Activated naive CD4-positive, alpha-beta T cell treated with Interleukin-2 at 50 U/mL for 16 hours (primary cell): ENCODE data around the gene VSIG10L2.
"Not testable (repeated sequence)": the region's sequence is repeated elsewhere in the genome, so short reads cannot be mapped to it uniquely, and the experiment has no call there.

Source experiments
- DNase-seq: peaks from one replicate; pipeline ENCODE4 v3.0.0-alpha.2; 2020

Gene VSIG10L2

DNA sequence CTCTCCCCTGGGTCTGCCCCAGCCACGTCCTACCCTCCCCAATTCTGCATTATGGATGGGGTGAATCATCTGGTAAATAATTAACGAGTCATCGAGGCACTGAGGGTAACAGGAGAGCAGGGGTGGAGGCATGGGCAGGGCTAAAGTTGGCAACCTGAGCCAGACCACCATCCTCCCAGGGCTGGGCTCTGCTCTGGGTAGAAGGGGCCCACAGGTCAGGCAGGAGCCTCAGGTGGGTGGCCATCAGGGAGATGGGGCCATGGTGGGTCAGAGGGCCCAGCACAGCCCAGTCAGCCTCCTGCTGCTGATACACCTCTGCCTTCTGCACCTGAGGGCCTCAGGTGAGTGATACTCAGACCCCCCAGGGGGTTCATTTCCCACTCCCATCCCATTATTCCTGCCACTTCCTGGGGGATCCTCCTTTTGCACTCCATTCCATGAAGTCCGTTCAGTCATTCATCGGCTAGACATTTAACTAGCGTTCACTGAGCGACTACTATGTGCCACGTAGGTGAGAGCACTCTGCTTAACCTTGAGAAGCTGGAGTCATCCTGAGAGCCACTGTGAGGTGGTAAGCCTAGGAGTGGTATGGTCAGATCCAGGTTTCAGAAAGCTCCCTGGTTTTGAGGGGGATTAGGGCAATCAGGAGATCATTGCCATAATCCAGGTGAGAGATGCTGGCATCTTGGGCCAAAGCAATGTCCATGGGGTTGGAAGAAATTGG, at the start of gene VSIG10L2:
Gene VSIG10L2, plus strand, starts transcription at position 248 of the 724 bp plus-strand sequence. Its CDS starts 12 bp downstream, at position 260.
- DNase-seq = no peak

DNA sequence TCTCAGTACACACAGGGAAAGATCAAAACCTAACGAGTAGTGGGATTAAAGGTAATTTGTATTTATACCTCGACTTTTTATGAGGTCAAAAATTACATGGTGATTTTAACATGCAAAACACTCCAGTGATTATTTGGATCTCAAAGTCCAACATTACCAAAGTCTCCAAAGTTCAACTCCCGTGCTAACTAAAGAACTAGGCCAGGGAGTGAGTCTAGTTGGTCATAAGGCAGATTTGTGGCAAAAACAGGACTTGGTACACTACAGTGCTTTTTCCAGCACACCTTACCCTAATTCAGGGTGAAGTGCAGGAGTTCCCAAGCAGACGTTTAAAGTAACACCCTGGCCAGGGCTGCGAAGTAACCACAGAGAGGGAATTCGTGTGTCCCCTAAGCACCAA, 44.0 kb upstream of the VSIG10L2 start:
- DNase-seq = no peak

DNA sequence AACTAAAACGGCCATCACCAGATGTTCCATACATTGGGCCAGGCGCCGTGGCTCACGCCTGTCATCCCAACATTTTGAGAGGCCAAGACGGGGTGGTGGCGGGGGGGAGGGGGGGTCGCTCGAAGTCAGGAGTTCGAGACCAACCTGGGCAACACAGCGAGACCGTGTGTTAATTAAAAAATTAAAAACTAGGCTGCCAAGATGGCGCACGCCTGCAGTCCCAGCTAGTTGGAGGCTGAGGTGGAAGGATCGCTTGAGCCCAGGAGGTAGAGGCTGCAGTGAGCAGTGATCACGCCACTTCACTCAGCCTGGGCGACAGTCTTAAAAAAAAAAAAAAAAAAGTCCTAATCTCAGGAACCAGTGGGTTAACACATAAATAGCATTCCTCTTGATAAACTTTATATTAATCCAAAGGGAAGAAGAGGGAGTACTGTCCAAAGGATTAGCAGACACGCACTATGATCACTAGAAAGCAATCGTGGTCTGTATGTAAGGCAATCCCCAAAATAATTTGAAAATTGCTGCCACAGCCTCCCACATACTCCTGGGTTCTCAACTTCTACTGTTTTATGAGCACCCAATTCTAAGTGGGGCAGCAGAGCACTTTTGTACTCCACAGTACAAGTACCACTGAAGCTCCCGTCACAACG, 43.4 kb upstream of the VSIG10L2 start:
- DNase-seq = no peak

DNA sequence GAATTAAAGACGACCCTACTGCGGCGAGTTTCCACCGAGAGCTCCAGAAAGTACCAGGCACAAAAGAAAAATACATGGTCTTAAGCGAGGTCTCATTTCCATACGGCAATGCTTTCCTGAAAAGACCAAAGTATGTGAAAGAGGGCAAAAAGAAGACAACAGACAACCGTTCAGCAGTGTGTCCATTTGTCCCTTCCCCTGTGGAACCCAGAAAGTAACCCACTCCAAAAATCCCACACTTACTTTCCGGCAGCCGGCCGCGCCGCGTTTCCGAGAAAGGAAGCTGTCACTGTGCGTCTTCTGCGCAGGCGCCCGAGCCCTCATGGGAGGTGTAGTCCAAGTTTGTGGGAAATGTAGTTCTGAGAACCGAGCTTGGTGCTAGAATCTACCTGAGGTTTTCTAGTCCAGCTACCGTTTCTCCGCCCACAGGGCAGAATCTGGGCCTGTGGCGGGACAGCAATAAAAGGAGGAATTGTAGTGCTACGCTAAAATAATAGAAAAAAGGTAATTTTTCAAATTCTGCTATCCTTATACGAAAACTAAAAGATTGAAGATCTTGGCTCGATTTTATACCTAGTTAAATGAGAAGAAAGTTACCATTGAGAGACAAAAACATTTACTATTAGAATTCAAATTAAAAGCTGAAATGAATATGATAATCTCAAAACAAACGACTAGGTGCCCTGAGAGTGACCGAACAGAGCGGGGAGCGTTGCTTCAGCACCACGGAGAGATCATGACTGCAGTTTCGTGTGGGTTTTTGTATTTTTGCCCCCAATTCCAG, 42.7 kb upstream of the VSIG10L2 start, which contains the start of gene PUS3:
Gene PUS3, minus strand, starts transcription at position 280 of the 784 bp plus-strand sequence. CDS start 6,922 bp downstream, outside the sequence.
- peak; percentile 91 for DNase-seq

GRCh38 chr11:125903711-125904659, 41.9 kb upstream of the VSIG10L2 start, which contains the start of gene DDX25:
Gene DDX25 (plus strand): TSS chr11:125904508. CDS start chr11:125904518, 10 bp downstream.
- DNase-seq = no peak

GRCh38 chr11:125904678-125905077, 41.2 kb upstream of the VSIG10L2 start:
- DNase-seq = no peak

GRCh38 chr11:125910226-125910849, 35.5 kb upstream of the VSIG10L2 start:
- DNase-seq = no peak

- not testable (repeated sequence) for DNase-seq
These were observed 31.2 kb upstream of the VSIG10L2 start for GRCh38 chr11:125914601-125915000.

DNA sequence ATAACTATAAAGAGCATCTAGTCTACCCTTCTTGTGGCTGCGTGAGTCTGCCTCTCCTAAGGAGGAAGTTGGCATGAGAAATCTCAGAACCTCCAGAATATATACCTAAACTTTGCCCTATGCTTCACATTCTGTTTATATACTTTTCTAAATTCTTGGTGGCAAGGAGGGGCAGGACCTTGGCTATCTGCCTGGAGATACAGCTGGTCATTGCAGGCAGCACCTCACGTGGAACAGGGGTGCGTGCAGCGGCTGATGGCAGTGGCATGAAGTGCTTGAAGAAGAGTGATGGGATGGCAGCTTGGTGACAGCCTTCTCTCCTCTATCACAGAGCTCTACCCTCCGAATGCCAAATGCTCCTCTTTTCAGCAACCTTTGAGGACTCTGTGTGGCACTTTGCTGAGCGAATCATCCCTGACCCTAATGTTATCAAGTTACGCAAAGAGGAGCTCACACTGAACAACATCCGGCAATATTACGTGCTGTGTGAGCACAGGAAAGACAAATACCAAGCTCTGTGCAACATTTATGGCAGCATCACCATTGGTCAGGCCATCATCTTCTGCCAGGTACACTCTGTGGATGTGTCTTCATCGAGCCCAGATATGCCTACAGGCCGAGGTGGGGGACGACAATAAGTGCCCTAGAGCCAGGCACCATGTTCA, 29.0 kb upstream of the VSIG10L2 start:
- no peak for DNase-seq

DNA sequence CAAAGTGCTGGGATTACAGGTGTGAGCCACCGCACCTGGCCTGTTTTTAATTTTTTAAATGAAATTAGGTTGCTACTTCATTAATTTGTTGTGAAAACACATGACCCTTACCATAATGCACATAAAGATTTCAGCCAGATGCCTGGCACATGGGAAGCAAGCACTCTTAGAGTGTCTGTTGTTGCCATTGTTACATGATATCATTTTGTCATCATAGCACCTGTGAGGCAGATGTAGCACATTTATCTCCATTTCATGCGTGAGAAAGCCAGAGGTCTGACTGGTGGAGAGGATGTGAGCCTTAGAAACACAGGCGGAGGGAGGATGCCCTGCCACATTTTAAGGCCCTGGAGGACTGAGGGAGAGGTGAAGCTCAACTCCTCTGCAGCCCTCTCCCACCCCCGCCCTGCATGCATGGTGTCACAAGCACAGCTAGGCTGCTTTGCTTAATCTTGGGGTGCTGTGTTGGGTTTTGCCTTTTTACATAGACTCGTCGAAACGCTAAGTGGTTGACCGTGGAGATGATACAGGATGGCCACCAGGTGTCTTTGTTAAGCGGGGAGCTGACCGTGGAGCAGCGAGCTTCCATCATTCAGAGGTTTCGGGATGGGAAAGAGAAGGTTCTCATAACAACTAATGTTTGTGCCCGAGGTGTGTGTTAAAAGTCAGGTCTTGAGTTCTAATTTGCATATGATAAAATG, 27.6 kb upstream of the VSIG10L2 start:
- DNase-seq = no peak

- DNase-seq = no peak
These were observed 24.8 kb upstream of the VSIG10L2 start for GRCh38 chr11:125921042-125921441.

DNA sequence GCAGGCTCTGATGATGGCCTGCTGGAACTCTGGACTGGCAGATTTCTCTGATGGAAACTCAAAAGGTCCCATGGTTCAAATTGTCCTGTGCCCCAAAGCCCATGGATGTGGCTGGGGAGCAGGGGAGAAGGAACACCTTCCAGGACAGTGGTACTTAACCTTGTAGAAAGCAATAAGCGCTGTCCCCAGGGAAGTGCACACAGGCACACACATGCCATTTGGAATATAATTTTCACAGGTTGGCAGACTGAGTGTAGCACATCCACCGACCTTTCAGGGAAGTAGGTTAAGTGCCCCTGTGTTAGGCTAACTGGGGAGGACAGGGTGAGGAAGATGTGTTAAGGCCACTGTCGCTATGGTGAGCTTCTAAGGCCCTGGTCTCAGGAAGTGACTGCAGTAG, 23.7 kb upstream of the VSIG10L2 start:
- no peak for DNase-seq

- DNase-seq = peak; percentile 47
These were observed 22.7 kb upstream of the VSIG10L2 start for GRCh38 chr11:125923012-125923579.

- no peak for DNase-seq
These were observed 22.2 kb upstream of the VSIG10L2 start for GRCh38 chr11:125923633-125924032.

- DNase-seq = no peak
These were observed 21.3 kb upstream of the VSIG10L2 start for GRCh38 chr11:125924384-125925007.

- DNase-seq = no peak
These were observed 20.6 kb upstream of the VSIG10L2 start for GRCh38 chr11:125925247-125925740.

GRCh38 chr11:125925804-125926203, 20.0 kb upstream of the VSIG10L2 start:
- DNase-seq = no peak

GRCh38 chr11:125926682-125927081, 19.2 kb upstream of the VSIG10L2 start:
- DNase-seq = no peak

- no peak for DNase-seq
These were observed 16.3 kb upstream of the VSIG10L2 start for GRCh38 chr11:125929445-125930075.
